GM12878 (cell line): Measurements from ENCODE around the gene ADGRG1. TPM values are rescaled to one million over a fixed set of nuclear protein-coding genes. Genes with fewer than 3 reads are reported as not detected.

Experiments
- ATAC-seq: fragments of 200-7000 bp; cut with Tn5 transposase; 3 replicates; pipeline ENCODE4 v1.9.1; 2020; ENCODE audit warnings: mild to moderate bottlenecking, moderate library complexity
- BruUV-seq: library from RNA; stranded (reverse); fragments of 400-500 nt; replicated peaks from 2 replicates; lab custom pipeline; 2021; lab: Mats Ljungman, UMichigan
- CTCF ChIA-PET: fragments of 300-600 bp; sonication (Branson Sonifier 250); formaldehyde crosslinking; extraction: SDS; loops from one replicate; lab custom pipeline; 2021; ENCODE audit warnings: inconsistent platforms; lab: Yijun Ruan, JAX
- POLR2A ChIA-PET: fragments of 350-600 bp; formaldehyde crosslinking; extraction: SDS; loops from one replicate; lab custom pipeline; 2021; ENCODE audit warnings: inconsistent platforms; lab: Charles Lee
- RAD21 ChIA-PET: fragments of 300-600 bp; sonication (Branson Sonifier 250); formaldehyde crosslinking; loops from one replicate; lab custom pipeline; 2023; ENCODE audit warnings: antibody characterized with exemption; ENCODE audit not compliant: unreplicated experiment; lab: Charles Lee
- SMC1A ChIA-PET: fragments of 300-600 bp; sonication (Branson Sonifier 250); formaldehyde crosslinking; loops from one replicate; lab custom pipeline; 2023; ENCODE audit not compliant: unreplicated experiment, uncharacterized antibody; lab: Charles Lee
- DNase-seq: peaks from one replicate; pipeline ENCODE4 v3.0.0-alpha.2; 2011; ENCODE audit warnings: low read depth, low spot score
- FAIRE-seq: peaks from 3 replicates; lab custom pipeline; 2011; peaks lifted over from hg19 to GRCh38; lab: Jason Lieb, UNC
- H2AFZ ChIP-seq: 2 replicates; pipeline ENCODE4 v1.6.0; 2011; ENCODE audit warnings: low read depth, low read length, control low read depth; ENCODE audit not compliant: control insufficient read depth
- H3K27ac ChIP-seq: 2 replicates; pipeline ENCODE4 v1.5.1; 2011; ENCODE audit warnings: control low read depth; ENCODE audit not compliant: control insufficient read depth, insufficient read depth
- H3K27me3 ChIP-seq, 2 experiments: replicated peaks in 1 of 2; 2 replicates each; pipeline versions ENCODE4 v1.6.0 to v1.6.1; 2011; ENCODE audit warnings: low read length in 1 of 2; ENCODE audit not compliant: control insufficient read depth in 2 of 2, insufficient read depth in 2 of 2
- H3K36me3 ChIP-seq, 2 experiments: 2 replicates each; pipeline ENCODE4 v1.5.1; 2011; ENCODE audit warnings: low read length in 1 of 2; ENCODE audit not compliant: control insufficient read depth in 2 of 2, insufficient read depth in 2 of 2
- H3K4me1 ChIP-seq: 2 replicates; pipeline ENCODE4 v1.6.1; 2011; ENCODE audit warnings: mild to moderate bottlenecking, low read length, moderate library complexity, mixed read lengths; ENCODE audit not compliant: control insufficient read depth, insufficient read depth
- H3K4me2 ChIP-seq: 2 replicates; pipeline ENCODE4 v1.6.0; 2011; ENCODE audit warnings: control low read depth; ENCODE audit not compliant: control insufficient read depth, insufficient read depth
- H3K4me3 ChIP-seq: fragments of 200-600 bp; sonication (generic); 2 replicates; pipeline ENCODE4 v1.5.1; 2016
- H3K79me2 ChIP-seq: 2 replicates; pipeline ENCODE4 v1.6.0; 2011; ENCODE audit warnings: low read length; ENCODE audit not compliant: control insufficient read depth, insufficient read depth
- H3K9ac ChIP-seq: 2 replicates; pipeline ENCODE4 v1.8.0; 2011; ENCODE audit warnings: low read length, control low read depth, mixed read lengths; ENCODE audit not compliant: control insufficient read depth, insufficient read depth
- H3K9me3 ChIP-seq: replicated peaks from 3 replicates; pipeline ENCODE4 v1.5.1; 2011; ENCODE audit warnings: mild to moderate bottlenecking, low read length; ENCODE audit not compliant: control insufficient read depth, insufficient read depth
- H4K20me1 ChIP-seq: 2 replicates; pipeline ENCODE4 v1.6.0; 2011; ENCODE audit not compliant: control insufficient read depth, insufficient read depth
- ATF7 ChIP-seq: fragments of 450-650 bp; IDR thresholded peaks from 2 replicates; pipeline ENCODE4 v1.6.1; 2016; ENCODE audit warnings: low read depth, mild to moderate bottlenecking
- IKZF1 ChIP-seq: fragments of 450-650 bp; conservative IDR thresholded peaks from 2 replicates; pipeline ENCODE4 v1.6.1; 2017; ENCODE audit warnings: antibody characterized with exemption, mild to moderate bottlenecking
- KDM1A ChIP-seq: fragments of 200-600 bp; sonication (generic); IDR thresholded peaks from 2 replicates; pipeline ENCODE4 v1.6.1; 2016; ENCODE audit warnings: borderline replicate concordance
- NFXL1 ChIP-seq: fragments of 450-650 bp; IDR thresholded peaks from 2 replicates; pipeline ENCODE4 v1.6.1; 2017; ENCODE audit warnings: antibody characterized with exemption, mild to moderate bottlenecking, borderline replicate concordance
- POLR2AphosphoS2 ChIP-seq: IDR thresholded peaks from 2 replicates; pipeline ENCODE4 v1.6.1; 2011; ENCODE audit warnings: low read depth, mild to moderate bottlenecking, low read length, improper control_type of control experiment, moderate library complexity
- RUNX3 ChIP-seq: IDR thresholded peaks from 2 replicates; pipeline ENCODE4 v1.6.1; 2012; ENCODE audit warnings: low read length, inconsistent platforms
- SREBF2 ChIP-seq: IDR thresholded peaks from 2 replicates; pipeline ENCODE4 v1.6.1; 2012; ENCODE audit warnings: mild to moderate bottlenecking, low read length
- WRNIP1 ChIP-seq: IDR thresholded peaks from 2 replicates; pipeline ENCODE4 v1.6.1; 2011; ENCODE audit warnings: low read depth, low read length, improper control_type of control experiment, borderline replicate concordance
- ZSCAN29 ChIP-seq: fragments of 450-650 bp; IDR thresholded peaks from 2 replicates; pipeline ENCODE4 v1.6.1; 2017; ENCODE audit warnings: mild to moderate bottlenecking, moderate library complexity
- WGBS: methylation state at CpG from one replicate; pipeline ENCODE4 v1.1.6; 2016; ENCODE audit warnings: low lambda C conversion rate; ENCODE audit not compliant: insufficient replicate concordance, insufficient coverage; ENCODE audit errors: missing lambda C conversion rate; 5-methylcytosine and 5-hydroxymethylcytosine counted together
- in situ Hi-C: fragments of 300-500 bp; cut with MboI; formaldehyde crosslinking; loops from 9 replicates; pipeline ENCODE4 v1.14.3; 2018; ENCODE audit warnings: mixed read lengths
- intact Hi-C: fragments of 100-400 bp; cut with micrococcal nuclease; formaldehyde crosslinking; loops from one replicate; pipeline ENCODE4 v1.14.2; 2022; ENCODE audit not compliant: unreplicated experiment
- polyA plus RNA-seq, 11 experiments: library from polyadenylated mRNA; depleted of rRNA in 4 of 11; unstranded in 6 of 11; stranded (reverse) in 5 of 11; fragments of >200 nt; fragmentation: Nextera tagmentation in 4 of 11; fragmentation: Illumina TruSeq in 1 of 11; extraction: Ambion mirVana in 4 of 11; extraction: Trizol in 1 of 11; gene quantifications; 1 replicate in 1 of 11; 2 replicates in 10 of 11; pipeline versions ENCODE4 v1.2.1 to v1.2.3, GENCODE V29; 2011 to 2016; ENCODE audit warnings: inconsistent platforms in 2 of 11, missing spikeins in 2 of 11, low read depth in 1 of 11
- total RNA-seq, 4 experiments: library from RNA; depleted of rRNA in 3 of 4; stranded (reverse); fragments of >200 nt in 3 of 4; fragmentation: Illumina TruSeq in 1 of 4; extraction: Trizol in 1 of 4; gene quantifications; 2 replicates each; pipeline versions ENCODE4 v1.2.1 to v1.2.3, GENCODE V29; 2013 to 2021
- TF ChIP-seq, protein P1 (sequence below): IDR thresholded peaks from 2 replicates; pipeline ENCODE4 v1.6.1; 2012; ENCODE audit warnings: low read length, inconsistent platforms
- TF ChIP-seq, protein P2 (sequence below): fragments of 450-650 bp; IDR thresholded peaks from 2 replicates; pipeline ENCODE4 v1.6.1; 2018; ENCODE audit warnings: borderline replicate concordance, mild to moderate bottlenecking; ENCODE audit not compliant: partially characterized antibody
- TF ChIP-seq, protein P3 (sequence below): fragments of 450-650 bp; conservative IDR thresholded peaks from 2 replicates; pipeline ENCODE4 v1.6.1; 2017; ENCODE audit warnings: mild to moderate bottlenecking, moderate library complexity
- TF ChIP-seq, protein P4 (sequence below): fragments of 450-650 bp; IDR thresholded peaks from 2 replicates; pipeline ENCODE4 v1.6.1; 2017; ENCODE audit warnings: mild to moderate bottlenecking, moderate library complexity

Gene ADGRG1
- total and polyA plus RNA-seq, 10 of the 15 experiments (the other 5 are each of a cell fraction or from before 2014, with no cell fraction given) = 0.07 to 2.0 (median 0.75) TPM

DNA sequence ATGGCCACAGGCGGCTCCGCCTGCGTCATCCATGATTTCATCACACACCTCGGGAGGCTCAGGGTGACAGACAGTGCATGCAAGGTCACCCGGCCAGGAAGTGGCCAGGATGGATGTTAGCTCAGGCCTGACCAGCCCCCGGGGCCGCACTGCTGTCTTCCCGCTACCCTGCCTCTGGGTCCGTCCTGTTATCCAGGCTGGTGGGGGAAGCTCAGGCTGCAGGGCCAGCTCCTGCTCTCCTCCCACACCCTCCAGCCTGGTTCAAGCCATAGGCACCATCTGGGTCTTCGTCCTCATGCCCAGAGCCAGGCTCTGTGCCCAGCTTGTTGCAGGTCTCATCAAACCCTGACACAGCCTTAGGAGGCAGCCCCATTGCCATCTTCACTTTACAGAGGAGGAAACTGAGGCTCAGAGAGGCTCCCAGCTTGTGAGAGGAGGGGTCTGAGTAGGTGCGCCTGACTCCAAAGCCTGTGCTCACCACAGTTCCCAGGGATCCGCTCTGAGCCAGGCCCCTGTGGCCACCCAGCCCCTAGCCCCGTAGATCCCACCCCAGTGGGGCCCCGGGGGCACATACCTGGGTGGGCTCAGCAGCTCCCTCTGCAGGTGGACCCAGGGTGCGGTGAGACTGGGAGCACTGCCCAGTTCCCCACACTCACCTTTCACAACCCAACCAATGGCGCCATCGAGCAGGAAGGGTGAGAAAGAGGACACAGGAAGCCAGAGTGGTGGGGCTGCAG lies 39.3 kb downstream of the ADGRG1 start:
- FAIRE-seq (no peak), ATAC-seq (peak; percentile 68), DNase-seq (no peak)
- ChIA-PET SMC1A (no interaction called here), POLR2A (no interaction called here), RAD21 (interaction anchor here (0.6 kb wide), 1 partner anchor 67 kb away, joined by 3 read pairs; no protein-coding TSS in a partner anchor), CTCF (no interaction called here)
- in situ Hi-C loops = no loop called here
- H3K9me3 ChIP-seq = no peaks in the 10 kb centered on the region
- WGBS = 41% methylated on average over 17 of the region's 17 CpGs
- no peak overlapping the region for H3K4me3 ChIP-seq
- H3K79me2 ChIP-seq = no peaks in the 10 kb centered on the region
- BruUV-seq = no TSS peak
- H3K27ac ChIP-seq = no peak overlapping the region
- H3K4me2 ChIP-seq = no peak overlapping the region
- no peak overlapping the region for H3K9ac ChIP-seq
- no peak overlapping the region for H2AFZ ChIP-seq
- H3K27me3 ChIP-seq = peaks cover 4 to 5% of the 10 kb centered on the region in 2 experiments
- intact Hi-C loops = no loop called here
- no peaks in the 10 kb centered on the region for H3K4me1 ChIP-seq
- no peaks in the 10 kb centered on the region for H3K36me3 ChIP-seq
- H4K20me1 ChIP-seq = no peaks in the 10 kb centered on the region
- TF ChIP-seq, protein P1, sequence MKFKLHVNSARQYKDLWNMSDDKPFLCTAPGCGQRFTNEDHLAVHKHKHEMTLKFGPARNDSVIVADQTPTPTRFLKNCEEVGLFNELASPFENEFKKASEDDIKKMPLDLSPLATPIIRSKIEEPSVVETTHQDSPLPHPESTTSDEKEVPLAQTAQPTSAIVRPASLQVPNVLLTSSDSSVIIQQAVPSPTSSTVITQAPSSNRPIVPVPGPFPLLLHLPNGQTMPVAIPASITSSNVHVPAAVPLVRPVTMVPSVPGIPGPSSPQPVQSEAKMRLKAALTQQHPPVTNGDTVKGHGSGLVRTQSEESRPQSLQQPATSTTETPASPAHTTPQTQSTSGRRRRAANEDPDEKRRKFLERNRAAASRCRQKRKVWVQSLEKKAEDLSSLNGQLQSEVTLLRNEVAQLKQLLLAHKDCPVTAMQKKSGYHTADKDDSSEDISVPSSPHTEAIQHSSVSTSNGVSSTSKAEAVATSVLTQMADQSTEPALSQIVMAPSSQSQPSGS = no peak
- no peak for TF ChIP-seq ATF7
- TF ChIP-seq KDM1A = no peak
- TF ChIP-seq, protein P2, sequence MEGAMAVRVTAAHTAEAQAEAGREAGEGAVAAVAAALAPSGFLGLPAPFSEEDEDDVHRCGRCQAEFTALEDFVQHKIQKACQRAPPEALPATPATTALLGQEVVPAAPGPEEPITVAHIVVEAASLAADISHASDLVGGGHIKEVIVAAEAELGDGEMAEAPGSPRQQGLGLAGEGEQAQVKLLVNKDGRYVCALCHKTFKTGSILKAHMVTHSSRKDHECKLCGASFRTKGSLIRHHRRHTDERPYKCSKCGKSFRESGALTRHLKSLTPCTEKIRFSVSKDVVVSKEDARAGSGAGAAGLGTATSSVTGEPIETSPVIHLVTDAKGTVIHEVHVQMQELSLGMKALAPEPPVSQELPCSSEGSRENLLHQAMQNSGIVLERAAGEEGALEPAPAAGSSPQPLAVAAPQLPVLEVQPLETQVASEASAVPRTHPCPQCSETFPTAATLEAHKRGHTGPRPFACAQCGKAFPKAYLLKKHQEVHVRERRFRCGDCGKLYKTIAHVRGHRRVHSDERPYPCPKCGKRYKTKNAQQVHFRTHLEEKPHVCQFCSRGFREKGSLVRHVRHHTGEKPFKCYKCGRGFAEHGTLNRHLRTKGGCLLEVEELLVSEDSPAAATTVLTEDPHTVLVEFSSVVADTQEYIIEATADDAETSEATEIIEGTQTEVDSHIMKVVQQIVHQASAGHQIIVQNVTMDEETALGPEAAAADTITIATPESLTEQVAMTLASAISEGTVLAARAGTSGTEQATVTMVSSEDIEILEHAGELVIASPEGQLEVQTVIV = no peak
- no peak for TF ChIP-seq POLR2AphosphoS2
- no peak for TF ChIP-seq NFXL1
- no peak for TF ChIP-seq ZSCAN29
- no peak for TF ChIP-seq SREBF2
- TF ChIP-seq IKZF1 = peak; percentile 48; the same call in 1 of the 2 replicates
- TF ChIP-seq, protein P3, sequence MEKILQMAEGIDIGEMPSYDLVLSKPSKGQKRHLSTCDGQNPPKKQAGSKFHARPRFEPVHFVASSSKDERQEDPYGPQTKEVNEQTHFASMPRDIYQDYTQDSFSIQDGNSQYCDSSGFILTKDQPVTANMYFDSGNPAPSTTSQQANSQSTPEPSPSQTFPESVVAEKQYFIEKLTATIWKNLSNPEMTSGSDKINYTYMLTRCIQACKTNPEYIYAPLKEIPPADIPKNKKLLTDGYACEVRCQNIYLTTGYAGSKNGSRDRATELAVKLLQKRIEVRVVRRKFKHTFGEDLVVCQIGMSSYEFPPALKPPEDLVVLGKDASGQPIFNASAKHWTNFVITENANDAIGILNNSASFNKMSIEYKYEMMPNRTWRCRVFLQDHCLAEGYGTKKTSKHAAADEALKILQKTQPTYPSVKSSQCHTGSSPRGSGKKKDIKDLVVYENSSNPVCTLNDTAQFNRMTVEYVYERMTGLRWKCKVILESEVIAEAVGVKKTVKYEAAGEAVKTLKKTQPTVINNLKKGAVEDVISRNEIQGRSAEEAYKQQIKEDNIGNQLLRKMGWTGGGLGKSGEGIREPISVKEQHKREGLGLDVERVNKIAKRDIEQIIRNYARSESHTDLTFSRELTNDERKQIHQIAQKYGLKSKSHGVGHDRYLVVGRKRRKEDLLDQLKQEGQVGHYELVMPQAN = no peak
- TF ChIP-seq, protein P4, sequence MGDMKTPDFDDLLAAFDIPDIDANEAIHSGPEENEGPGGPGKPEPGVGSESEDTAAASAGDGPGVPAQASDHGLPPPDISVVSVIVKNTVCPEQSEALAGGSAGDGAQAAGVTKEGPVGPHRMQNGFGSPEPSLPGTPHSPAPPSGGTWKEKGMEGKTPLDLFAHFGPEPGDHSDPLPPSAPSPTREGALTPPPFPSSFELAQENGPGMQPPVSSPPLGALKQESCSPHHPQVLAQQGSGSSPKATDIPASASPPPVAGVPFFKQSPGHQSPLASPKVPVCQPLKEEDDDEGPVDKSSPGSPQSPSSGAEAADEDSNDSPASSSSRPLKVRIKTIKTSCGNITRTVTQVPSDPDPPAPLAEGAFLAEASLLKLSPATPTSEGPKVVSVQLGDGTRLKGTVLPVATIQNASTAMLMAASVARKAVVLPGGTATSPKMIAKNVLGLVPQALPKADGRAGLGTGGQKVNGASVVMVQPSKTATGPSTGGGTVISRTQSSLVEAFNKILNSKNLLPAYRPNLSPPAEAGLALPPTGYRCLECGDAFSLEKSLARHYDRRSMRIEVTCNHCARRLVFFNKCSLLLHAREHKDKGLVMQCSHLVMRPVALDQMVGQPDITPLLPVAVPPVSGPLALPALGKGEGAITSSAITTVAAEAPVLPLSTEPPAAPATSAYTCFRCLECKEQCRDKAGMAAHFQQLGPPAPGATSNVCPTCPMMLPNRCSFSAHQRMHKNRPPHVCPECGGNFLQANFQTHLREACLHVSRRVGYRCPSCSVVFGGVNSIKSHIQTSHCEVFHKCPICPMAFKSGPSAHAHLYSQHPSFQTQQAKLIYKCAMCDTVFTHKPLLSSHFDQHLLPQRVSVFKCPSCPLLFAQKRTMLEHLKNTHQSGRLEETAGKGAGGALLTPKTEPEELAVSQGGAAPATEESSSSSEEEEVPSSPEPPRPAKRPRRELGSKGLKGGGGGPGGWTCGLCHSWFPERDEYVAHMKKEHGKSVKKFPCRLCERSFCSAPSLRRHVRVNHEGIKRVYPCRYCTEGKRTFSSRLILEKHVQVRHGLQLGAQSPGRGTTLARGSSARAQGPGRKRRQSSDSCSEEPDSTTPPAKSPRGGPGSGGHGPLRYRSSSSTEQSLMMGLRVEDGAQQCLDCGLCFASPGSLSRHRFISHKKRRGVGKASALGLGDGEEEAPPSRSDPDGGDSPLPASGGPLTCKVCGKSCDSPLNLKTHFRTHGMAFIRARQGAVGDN = no peak
- TF ChIP-seq RUNX3 = no peak
- no peak for TF ChIP-seq WRNIP1
